ENCODE data around the gene ATG10.
"Not testable (repeated sequence)": the region's sequence is repeated elsewhere in the genome, so short reads cannot be mapped to it uniquely, and the experiment has no call there.

Gene ATG10

GRCh38 chr5:82257729-82258128 is 285.9 kb downstream of the ATG10 start:
- TF ChIP-seq CTCF (IDR thresholded peaks at IDR 0.05; ENCODE audit: low read length, missing control alignments), result no peak
- no peak overlapping the region for H3K4me3 ChIP-seq (replicated peaks; ENCODE audit: low read depth, low read length)
- no peak for DNase-seq (ENCODE audit: low read depth)

GRCh38 chr5:82259172-82259800 is 287.5 kb downstream of the ATG10 start:
- peak; percentile 58 for TF ChIP-seq CTCF (IDR thresholded peaks at IDR 0.05; ENCODE audit: low read length, missing control alignments)
- DNase-seq (ENCODE audit: low read depth), result peak; percentile 56
- no peak overlapping the region for H3K4me3 ChIP-seq (replicated peaks; ENCODE audit: low read depth, low read length)

DNA sequence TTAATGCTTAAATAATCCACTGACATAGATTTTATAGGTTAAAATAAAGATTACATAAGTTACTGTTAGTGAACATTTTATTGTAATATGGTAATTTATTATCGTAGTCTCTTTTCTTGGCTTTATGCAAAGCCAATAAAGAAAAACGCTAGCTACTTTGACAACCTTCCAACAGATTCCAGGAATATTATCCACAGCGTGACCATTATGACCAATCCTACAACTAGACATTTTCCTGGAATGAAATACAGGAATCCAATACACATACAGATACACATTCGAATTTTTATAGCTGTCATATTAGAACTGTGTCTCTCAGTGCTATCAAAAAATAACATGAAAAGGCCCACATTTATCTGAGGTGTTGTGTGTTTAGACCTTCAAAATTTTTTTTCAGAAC is 293.2 kb downstream of the ATG10 start:
- no peak overlapping the region for H3K4me3 ChIP-seq (replicated peaks; ENCODE audit: low read depth, low read length)
- DNase-seq (ENCODE audit: low read depth), result peak; percentile 50
- TF ChIP-seq CTCF (IDR thresholded peaks at IDR 0.05; ENCODE audit: low read length, missing control alignments), result no peak

DNA sequence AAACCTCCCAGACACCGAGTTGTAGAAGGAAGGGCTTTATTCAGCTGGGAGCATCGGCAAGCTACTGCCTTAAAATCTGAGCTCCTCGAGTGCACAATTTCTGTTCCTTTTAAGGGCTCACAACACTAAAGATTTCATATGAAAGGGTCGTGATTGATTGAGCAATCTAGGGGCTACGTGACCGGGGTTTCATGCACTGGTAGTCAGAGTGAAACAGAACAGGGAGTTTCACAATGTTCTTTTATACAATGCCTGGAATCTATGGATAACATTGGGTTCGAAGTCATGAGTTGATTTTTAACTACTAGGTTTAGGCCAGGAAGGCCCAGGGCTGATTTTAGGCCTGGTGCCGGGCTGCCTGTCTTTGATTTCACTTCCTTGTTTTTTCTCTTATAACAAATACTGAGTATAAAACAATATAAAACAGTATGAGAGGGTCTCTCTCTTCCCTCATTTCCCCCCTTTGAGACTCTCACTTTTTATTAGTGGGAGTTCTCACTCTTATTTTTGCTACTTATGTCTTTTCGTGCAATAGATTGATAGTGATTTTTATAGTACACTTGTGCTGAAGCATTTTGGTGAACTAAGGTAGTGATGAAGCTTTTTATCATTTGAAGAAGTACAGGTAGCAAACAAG is 295.6 kb downstream of the ATG10 start:
- not testable (repeated sequence) for H3K4me3 ChIP-seq (replicated peaks; ENCODE audit: low read depth, low read length); DNase-seq (ENCODE audit: low read depth)

DNA sequence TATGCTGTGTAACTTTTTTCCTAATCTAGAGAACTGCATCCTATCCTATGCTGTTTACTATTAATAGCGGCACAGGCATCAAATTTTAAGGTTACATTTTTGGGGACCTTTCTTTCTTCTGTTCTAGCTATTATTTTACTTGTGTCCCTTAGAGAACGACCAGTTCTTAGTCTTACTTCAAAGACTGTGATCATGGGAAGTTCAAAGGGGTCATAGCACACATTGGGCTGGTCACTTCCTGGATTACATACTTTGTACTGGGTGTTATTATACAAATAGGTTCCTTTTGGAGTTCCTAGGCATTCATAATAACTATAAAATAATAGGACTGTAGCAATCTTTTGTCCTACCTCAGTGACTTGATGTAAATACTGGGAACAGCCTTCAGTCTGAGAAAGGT is 297.5 kb downstream of the ATG10 start:
- not testable (repeated sequence) for H3K4me3 ChIP-seq (replicated peaks; ENCODE audit: low read depth, low read length)

GRCh38 chr5:82272571-82273356 is 300.9 kb downstream of the ATG10 start:
- H3K4me3 ChIP-seq (replicated peaks; ENCODE audit: low read depth, low read length); DNase-seq (ENCODE audit: low read depth): not testable (repeated sequence)

More for the DNA sequence above, 297.5 kb downstream of the ATG10 start:
- not testable (repeated sequence) for DNase-seq (ENCODE audit: low read depth)

- H3K4me3 ChIP-seq (replicated peaks; ENCODE audit: low read depth, low read length); DNase-seq (ENCODE audit: low read depth): not testable (repeated sequence)
These were observed 301.6 kb downstream of the ATG10 start for GRCh38 chr5:82273426-82273825.

DNA sequence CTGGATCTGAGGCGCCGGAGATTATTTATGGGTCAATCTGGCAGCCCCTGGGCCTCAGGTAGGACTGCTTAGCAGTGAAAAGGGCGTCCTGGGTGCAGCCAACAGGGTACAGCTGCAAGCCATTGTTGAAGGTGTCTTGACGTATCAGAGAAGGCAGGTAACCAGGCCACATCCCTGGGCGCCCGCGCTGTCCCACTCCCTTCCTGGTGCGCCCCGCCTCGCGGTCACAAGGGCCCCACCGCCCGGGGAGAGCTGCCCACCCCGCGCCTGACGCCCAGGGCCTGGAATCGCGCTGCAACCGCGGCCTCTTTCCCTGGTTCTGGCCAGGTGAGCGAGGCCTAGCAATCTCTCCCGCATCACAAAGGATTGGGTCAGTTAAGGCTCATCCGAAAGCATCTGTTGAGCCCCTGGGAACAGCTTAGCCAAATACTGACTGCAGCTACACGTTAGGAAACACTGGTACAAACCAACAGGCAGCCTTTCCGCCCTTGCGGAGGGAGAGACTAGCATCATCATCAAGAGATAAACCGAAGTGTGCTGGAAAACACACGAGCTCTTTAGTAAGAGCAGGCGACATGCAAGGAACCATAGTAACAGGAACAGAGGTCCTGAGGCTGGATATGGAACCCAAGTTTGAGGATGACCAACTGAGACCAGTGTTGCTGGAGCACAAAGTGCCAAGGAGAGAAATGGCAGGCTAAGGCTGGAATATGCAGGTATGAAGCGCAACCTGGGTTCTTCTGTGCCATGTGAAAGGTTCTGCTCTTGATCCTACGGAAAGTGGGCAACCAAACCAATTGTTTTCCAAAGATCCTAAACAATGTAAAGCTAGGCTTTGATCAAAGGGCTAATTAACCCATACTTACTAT is 302.8 kb downstream of the ATG10 start:
- H3K4me3 ChIP-seq (replicated peaks; ENCODE audit: low read depth, low read length), result no peak overlapping the region
- TF ChIP-seq CTCF (IDR thresholded peaks at IDR 0.05; ENCODE audit: low read length, missing control alignments), result no peak
- DNase-seq (ENCODE audit: low read depth), result no peak
